Measurements from ENCODE around the gene CAMTA1. TPM values are rescaled to one million over a fixed set of nuclear protein-coding genes. Genes with fewer than 3 reads are reported as not detected.

CAMTA1 gene
- total and polyA plus RNA-seq, 9 of the 15 experiments (the other 6 are each of a cell fraction or from before 2014, with no cell fraction given): 43.9 to 161 (median 65.9) TPM

DNA sequence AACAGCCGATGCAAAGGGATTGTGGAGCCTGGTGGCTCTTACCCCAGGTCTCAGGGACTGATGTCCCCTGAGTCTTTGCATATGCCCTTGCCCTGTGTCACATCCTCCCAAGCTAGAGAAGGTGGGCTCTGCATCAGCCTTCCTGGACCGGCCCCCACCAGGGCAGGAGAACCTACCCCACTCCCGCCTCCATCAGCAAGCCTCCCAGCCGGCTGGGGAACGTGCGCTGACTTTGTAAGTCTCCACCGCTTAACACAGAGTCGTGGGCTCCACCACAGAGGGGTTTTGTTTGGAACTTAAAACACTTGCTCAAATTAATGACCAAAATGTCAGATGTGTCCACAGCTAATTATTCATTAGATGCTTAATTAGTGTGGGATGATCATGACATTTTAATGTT is 730.6 kb downstream of the CAMTA1 start (continued):
- TF ChIP-seq, protein P1, sequence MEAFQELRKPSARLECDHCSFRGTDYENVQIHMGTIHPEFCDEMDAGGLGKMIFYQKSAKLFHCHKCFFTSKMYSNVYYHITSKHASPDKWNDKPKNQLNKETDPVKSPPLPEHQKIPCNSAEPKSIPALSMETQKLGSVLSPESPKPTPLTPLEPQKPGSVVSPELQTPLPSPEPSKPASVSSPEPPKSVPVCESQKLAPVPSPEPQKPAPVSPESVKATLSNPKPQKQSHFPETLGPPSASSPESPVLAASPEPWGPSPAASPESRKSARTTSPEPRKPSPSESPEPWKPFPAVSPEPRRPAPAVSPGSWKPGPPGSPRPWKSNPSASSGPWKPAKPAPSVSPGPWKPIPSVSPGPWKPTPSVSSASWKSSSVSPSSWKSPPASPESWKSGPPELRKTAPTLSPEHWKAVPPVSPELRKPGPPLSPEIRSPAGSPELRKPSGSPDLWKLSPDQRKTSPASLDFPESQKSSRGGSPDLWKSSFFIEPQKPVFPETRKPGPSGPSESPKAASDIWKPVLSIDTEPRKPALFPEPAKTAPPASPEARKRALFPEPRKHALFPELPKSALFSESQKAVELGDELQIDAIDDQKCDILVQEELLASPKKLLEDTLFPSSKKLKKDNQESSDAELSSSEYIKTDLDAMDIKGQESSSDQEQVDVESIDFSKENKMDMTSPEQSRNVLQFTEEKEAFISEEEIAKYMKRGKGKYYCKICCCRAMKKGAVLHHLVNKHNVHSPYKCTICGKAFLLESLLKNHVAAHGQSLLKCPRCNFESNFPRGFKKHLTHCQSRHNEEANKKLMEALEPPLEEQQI (IDR thresholded peaks at IDR 0.05): no peak
- no peak for TF ChIP-seq HOXB6 (CRISPR knock-in tag; IDR thresholded peaks at IDR 0.05; ENCODE audit: borderline replicate concordance)

DNA sequence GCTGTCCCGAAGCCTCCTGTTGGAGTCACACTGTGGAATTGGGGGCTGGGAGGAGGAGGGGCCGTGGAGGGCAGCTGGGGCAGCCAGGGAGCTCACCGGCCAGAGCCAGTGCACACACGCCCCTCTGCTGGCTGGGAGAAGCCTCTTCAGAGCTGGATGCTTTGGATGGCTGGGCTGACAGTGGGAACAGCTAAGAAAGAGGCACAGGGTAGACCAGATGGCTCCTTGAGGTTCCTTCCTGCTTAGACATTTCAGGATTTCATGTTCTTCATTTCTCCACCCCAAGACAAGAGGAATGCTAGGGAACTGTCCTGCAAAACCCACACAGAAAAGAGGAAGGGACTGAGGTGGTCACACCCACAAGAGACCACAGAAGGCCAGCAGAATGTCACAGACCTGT is 731.1 kb downstream of the CAMTA1 start:
- H3K4me2 ChIP-seq (ENCODE audit: insufficient read depth, low read length): no peak overlapping the region
- H3K27me3 ChIP-seq (ENCODE audit: control insufficient read depth in 2 of 2, insufficient read depth in 2 of 2, low read length in 2 of 2): peaks cover 0 to 42% of the 10 kb centered on the region in 2 experiments; a peak in 3 of 5 replicates
- peaks cover 4% of the 10 kb centered on the region; the same call in 1 of the 2 replicates for H4K20me1 ChIP-seq (replicated peaks; ENCODE audit: control insufficient read depth, insufficient read depth, low read length)
- H3K36me3 ChIP-seq (ENCODE audit: control insufficient read depth, insufficient read depth, low read length): no peaks in the 10 kb centered on the region
- POLR2A ChIA-PET: interaction anchor here (1.0 to 1.1 kb wide), 2 partner anchors 11 to 18 kb away, joined by 3 to 4 read pairs; no protein-coding TSS in a partner anchor
- intact Hi-C loops (cut with micrococcal nuclease): no loop called here
- no peaks in the 10 kb centered on the region for H3K9me3 ChIP-seq (replicated peaks; ENCODE audit: control insufficient read depth, insufficient read depth, low read depth, low read length)
- H3K79me2 ChIP-seq (ENCODE audit: control insufficient read depth, insufficient read depth, low read length): no peaks in the 10 kb centered on the region
- H3K4me1 ChIP-seq (replicated peaks in 1 of 2; ENCODE audit: control insufficient read depth in 2 of 2, insufficient read depth in 2 of 2, low read length in 2 of 2): no peaks in the 10 kb centered on the region
- no peak for TF ChIP-seq ASH1L (IDR thresholded peaks at IDR 0.05; ENCODE audit: borderline replicate concordance, low read depth, partially characterized antibody)
- TF ChIP-seq ETV5 (CRISPR knock-in tag; IDR thresholded peaks at IDR 0.05; ENCODE audit: low read depth): no peak
- TF ChIP-seq SMARCC2 (IDR thresholded peaks at IDR 0.05; ENCODE audit: low read depth): no peak
- TF ChIP-seq, protein P2, sequence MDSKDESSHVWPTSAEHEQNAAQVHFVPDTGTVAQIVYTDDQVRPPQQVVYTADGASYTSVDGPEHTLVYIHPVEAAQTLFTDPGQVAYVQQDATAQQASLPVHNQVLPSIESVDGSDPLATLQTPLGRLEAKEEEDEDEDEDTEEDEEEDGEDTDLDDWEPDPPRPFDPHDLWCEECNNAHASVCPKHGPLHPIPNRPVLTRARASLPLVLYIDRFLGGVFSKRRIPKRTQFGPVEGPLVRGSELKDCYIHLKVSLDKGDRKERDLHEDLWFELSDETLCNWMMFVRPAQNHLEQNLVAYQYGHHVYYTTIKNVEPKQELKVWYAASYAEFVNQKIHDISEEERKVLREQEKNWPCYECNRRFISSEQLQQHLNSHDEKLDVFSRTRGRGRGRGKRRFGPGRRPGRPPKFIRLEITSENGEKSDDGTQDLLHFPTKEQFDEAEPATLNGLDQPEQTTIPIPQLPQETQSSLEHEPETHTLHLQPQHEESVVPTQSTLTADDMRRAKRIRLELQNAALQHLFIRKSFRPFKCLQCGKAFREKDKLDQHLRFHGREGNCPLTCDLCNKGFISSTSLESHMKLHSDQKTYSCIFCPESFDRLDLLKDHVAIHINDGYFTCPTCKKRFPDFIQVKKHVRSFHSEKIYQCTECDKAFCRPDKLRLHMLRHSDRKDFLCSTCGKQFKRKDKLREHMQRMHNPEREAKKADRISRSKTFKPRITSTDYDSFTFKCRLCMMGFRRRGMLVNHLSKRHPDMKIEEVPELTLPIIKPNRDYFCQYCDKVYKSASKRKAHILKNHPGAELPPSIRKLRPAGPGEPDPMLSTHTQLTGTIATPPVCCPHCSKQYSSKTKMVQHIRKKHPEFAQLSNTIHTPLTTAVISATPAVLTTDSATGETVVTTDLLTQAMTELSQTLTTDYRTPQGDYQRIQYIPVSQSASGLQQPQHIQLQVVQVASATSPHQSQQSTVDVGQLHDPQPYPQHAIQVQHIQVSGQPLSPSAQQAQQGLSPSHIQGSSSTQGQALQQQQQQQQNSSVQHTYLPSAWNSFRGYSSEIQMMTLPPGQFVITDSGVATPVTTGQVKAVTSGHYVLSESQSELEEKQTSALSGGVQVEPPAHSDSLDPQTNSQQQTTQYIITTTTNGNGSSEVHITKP (IDR thresholded peaks at IDR 0.05; ENCODE audit: partially characterized antibody): no peak
- TF ChIP-seq PHB2 (IDR thresholded peaks at IDR 0.05; ENCODE audit: low read depth): no peak
- TF ChIP-seq MTA1 (IDR thresholded peaks at IDR 0.05; ENCODE audit: borderline replicate concordance): no peak
- no peak for TF ChIP-seq RFX7 (CRISPR knock-in tag; IDR thresholded peaks at IDR 0.05)
- no peak for TF ChIP-seq CREB1 (IDR thresholded peaks at IDR 0.05)
- no peak for TF ChIP-seq CREB1 (CRISPR knock-in tag; IDR thresholded peaks at IDR 0.05)
- TF ChIP-seq TEAD1 (CRISPR knock-in tag; IDR thresholded peaks at IDR 0.05): no peak
- no peak for TF ChIP-seq CBFA2T2 (conservative IDR thresholded peaks at IDR 0.05)
- TF ChIP-seq POU5F1 (IDR thresholded peaks at IDR 0.05; ENCODE audit: borderline replicate concordance, low read depth, low read length, partially characterized antibody): no peak
- H3K4me3 ChIP-seq: no peak overlapping the region
- H3K9me1 ChIP-seq (ENCODE audit: control insufficient read depth, insufficient read depth, low read length): no peaks in the 10 kb centered on the region
- no peak overlapping the region for H2AFZ ChIP-seq (ENCODE audit: low read depth, low read length)
- FAIRE-seq (no peak), ATAC-seq (no peak), DNase-seq (ENCODE audit: extremely low read depth in 1 of 4, low spot score in 3 of 4) (no peak)
- H3K9ac ChIP-seq (ENCODE audit: insufficient read depth in 1 of 2, low read depth in 2 of 2, low read length in 2 of 2): no peak overlapping the region
- BruUV-seq (replicated peaks): no TSS peak
- CTCF ChIA-PET (ENCODE audit: low intra/inter-chr PET ratio): no interaction called here
- no peak overlapping the region for H3K27ac ChIP-seq (ENCODE audit: extremely low read depth, low read depth, low read length)
- 0% methylated on average over 4 of the region's 4 CpGs for WGBS (ENCODE audit: insufficient coverage, low coverage, missing lambda C conversion rate)
- in situ Hi-C loops (cut with MboI): no loop called here
